HG02852 (cell line): Measurements from ENCODE around the gene PRDX5.

Experiments used
- ATAC-seq: cut with Tn5 transposase; IDR thresholded peaks from one replicate; pipeline ENCODE4 v1.9.1; 2021; ENCODE audit warnings: mild to moderate bottlenecking, moderate library complexity; ENCODE audit not compliant: unreplicated experiment

Gene PRDX5

DNA sequence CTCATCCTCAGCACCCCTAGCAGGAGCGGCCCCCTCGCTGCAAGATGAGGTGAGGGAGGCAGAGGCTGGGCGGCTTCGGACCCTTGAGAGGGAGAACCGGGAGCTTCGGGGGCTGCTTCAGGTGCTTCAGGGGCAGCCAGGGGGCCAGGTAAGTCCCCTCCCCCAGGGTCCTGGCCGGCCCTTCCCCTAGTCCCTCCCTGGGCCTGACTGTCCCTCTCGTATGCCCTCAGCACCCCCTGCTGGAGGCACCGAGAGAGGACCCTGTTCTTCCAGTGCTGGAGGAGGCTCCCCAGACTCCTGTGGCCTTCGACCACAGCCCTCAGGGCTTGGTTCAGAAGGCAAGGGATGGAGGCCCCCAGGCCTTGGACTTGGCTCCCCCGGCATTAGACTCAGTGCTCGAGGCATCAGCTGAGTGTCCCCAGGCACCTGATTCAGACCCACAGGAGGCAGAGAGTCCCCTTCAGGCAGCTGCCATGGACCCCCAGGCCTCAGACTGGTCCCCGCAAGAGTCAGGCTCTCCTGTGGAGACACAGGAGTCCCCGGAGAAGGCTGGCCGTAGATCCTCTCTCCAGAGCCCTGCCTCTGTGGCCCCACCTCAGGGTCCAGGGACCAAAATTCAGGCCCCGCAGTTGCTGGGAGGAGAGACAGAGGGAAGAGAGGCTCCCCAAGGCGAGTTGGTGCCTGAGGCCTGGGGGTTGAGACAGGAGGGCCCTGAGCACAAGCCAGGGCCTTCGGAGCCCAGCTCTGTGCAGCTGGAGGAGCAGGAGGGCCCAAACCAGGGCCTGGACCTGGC lies 26.0 kb downstream of the PRDX5 start:
- ATAC-seq: no peak

- no peak for ATAC-seq
Observed at GRCh38 chr11:64344787-64345186, 26.9 kb downstream of the PRDX5 start.

GRCh38 chr11:64347193-64347867 lies 29.4 kb downstream of the PRDX5 start:
- no peak for ATAC-seq

DNA sequence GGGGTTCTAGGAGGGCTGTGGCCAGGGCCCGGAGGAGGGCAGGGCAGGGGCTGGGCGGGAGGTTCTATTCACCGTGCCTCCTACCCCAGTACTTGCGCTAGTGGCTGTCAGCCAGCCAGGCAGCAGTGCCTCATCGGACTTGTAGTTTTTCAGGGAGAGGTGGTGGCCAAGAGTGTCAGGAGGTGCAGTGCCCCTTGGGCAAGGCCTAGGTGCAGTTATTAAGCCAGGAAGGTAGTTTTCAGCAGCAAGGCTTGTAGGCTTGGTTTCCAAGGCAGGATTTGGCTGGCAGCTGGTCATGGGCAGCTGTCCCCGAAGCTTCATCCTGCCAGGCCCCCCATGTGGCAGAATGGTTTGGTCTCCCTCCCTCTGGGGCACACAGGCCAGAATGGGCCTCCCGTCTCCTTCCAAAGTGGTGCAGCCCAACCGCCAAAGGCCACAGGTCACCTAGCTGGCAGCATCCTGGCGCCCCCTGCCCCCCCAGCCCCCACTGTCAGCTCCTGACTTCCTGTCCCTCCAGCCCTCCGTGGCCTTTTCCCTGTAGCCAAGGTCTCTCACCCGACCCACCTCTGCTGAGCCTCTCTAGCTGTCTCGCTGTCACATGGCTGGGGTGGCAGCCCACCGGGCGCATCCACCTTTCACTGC lies 30.6 kb downstream of the PRDX5 start:
- no peak for ATAC-seq

DNA sequence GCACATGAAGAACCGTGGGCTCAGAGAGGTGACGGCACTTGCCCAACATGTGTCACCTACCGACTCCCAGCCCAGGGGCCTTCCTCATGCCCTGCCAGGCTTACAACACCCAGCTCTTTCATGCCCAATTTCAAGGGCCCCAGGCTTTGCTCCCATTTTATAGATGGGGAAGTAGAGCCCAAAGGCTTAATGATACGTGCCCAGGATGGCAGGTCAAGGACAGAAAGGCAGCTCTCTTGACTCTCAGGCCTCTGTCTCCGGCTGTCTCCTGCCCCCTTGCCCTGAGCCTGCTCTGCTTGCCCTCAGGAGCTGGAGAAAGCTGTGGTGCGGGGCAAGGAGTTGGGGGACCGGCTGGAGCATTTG lies 31.1 kb downstream of the PRDX5 start:
- ATAC-seq: no peak

- no peak for ATAC-seq
Observed at GRCh38 chr11:64349404-64349803, 31.5 kb downstream of the PRDX5 start.

GRCh38 chr11:64351136-64351631 lies 33.3 kb downstream of the PRDX5 start:
- no peak for ATAC-seq

DNA sequence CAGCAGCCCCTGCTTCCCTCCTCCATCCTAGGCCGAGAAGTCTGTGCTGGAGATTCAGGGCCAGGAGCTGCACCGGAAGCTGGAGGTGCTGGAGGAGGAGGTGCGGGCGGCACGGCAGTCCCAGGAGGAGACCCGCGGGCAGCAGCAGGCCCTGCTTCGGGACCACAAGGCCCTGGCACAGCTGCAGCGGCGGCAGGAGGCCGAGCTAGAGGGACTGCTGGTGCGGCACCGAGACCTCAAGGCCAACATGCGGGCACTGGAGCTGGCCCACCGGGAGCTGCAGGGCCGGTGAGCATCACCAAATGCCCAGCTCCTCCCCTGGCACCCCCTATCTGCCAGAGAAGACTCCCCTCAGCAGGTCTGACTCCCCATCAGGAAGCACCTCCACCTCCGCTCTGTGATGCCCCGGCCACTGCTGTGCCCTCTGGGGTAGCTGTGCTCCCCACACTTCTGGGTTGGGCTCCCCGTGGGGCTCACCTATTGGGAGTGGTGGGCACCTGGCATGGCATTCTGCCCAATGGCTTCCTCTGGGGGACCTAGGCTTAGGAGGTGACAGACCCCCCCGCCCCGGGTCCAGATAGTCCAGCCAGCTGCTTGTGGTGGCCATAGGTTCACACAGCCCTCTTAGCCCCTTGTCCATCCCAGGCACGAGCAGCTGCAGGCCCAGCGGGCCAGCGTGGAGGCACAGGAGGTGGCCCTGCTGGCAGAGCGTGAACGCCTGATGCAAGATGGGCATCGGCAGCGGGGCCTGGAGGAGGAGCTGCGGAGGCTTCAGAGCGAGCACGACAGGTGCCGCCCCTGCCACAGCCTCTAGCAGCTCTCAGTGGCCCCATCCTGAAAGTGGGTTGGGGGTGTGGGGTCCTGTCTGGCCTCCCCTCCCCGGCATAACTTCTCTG lies 34.4 kb downstream of the PRDX5 start:
- ATAC-seq: no peak

GRCh38 chr11:64352995-64353714 lies 35.2 kb downstream of the PRDX5 start:
- no peak for ATAC-seq

DNA sequence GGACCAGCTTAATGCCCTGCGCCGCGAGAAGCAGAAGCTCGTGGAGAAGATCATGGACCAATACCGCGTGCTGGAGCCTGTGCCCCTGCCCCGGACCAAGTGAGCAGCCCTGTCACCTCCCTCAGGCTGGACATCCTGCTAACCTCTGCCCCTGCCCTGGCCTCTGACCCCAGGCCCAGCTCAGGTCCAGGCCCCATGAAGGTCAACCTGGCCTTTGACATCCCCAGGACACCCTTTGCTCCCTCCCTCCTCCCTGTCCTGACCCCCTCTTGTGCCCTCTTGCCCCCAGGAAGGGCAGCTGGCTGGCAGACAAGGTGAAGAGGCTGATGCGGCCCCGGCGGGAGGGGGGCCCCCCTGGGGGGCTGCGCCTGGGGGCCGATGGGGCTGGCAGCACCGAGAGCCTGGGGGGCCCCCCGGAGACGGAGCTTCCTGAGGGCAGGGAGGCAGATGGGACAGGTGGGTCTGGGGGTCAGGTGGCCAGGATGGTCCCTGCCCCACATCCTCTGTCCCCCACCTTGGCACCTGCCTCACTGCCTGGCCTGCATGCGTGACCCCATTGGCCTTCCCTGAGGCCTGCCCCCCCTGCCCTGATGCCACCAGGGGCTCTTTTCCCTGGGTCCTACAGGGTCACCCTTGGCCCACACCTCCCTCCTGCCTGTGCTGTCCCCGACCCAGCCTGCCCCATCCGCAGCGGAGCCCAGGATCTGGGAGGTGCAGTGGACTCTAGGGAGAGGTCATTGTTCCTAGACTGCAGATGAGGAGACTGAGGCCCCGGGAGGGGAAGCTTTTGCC lies 36.0 kb downstream of the PRDX5 start:
- ATAC-seq: no peak

GRCh38 chr11:64355078-64355940 lies 37.4 kb downstream of the PRDX5 start:
- ATAC-seq: no peak

- no peak for ATAC-seq
Observed at GRCh38 chr11:64356498-64357411, 38.8 kb downstream of the PRDX5 start.

DNA sequence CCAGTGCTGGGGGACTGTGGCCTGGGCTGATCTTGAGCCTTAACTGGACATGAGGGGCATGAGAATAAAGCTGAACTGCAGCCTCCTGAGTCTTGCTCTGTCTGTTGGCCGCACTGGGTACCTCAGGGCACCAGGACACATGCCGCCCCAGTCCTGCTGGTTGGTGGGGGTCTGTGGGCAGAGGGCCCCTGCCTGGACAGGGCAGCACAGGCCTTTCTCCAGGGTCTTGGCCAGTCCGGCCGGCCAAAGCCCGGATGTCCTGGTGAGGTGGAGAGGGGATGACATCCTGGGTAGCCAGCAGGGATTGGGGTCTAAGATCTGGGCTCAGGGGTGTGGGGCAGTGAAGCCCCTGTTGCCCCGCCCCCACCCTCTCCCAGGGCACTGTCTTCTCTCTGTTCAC lies 39.5 kb downstream of the PRDX5 start:
- ATAC-seq: no peak

GRCh38 chr11:64357904-64358535 lies 40.1 kb downstream of the PRDX5 start:
- ATAC-seq: no peak

- ATAC-seq: no peak
Observed at GRCh38 chr11:64358536-64358906, 40.6 kb downstream of the PRDX5 start.

DNA sequence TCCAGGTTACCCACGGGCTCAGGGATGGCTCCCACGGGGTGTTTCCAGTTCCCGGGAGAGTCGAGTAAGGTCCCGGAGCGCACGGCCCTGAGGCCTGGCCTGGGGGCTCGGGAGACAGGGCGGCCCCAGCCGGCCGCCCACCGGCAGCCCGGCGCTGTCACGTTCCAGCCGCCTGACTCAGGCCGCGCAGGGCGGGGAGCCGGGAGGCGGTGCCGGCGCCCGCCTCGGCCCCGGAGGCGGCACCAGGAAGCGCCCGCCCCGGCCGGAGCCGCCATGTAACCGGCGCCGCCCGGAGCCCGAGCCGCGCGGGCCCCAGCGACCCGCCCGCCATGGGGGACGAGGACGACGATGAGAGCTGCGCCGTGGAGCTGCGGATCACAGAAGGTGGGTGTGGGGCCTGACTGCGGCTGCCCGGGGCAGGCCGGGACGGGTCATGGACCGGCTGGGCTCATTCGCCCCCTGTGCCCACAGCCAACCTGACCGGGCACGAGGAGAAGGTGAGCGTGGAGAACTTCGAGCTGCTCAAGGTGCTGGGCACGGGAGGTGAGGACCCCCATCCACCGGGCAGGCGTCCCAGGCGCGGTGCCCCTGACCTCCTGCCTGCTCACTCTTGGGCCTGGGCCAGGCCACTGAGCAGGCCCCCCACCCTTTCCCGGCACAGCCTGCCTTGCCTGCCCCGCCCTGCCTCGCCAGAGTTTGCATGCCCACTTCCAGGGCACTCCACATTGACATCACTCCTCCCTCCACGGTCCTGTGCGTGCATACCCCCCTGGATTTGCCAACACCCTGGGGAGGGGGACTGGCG lies 41.2 kb downstream of the PRDX5 start, which contains the start of gene RPS6KA4:
TSS of gene RPS6KA4 (plus strand) at position 256 of the 805 bp plus-strand sequence. CDS start at position 330, 74 bp downstream.
- ATAC-seq: peak; percentile 63
